Smooth muscle cell (in vitro differentiated cells): ENCODE results near the gene EVI5. TPM values are rescaled to one million over a fixed set of nuclear protein-coding genes. Genes with fewer than 3 reads are reported as not detected.

Experiments used
- DNase-seq: peaks from one replicate; lab custom pipeline; 2025; ENCODE audit not compliant: unreplicated experiment; lab: John Stamatoyannopoulos, UW
- H2AFZ ChIP-seq: fragments of 200-600 bp; sonication (generic); 2 replicates; pipeline ENCODE4 v1.6.0; 2016; ENCODE audit warnings: antibody characterized with exemption, low read depth, mild to moderate bottlenecking
- H3F3A ChIP-seq: fragments of 200-600 bp; sonication (generic); 2 replicates; pipeline ENCODE4 v1.6.0; 2017; ENCODE audit warnings: antibody characterized with exemption, low read depth
- H3K27ac ChIP-seq: fragments of 200-600 bp; sonication (generic); 2 replicates; pipeline ENCODE4 v1.5.1; 2016; ENCODE audit warnings: low read depth, mild to moderate bottlenecking
- H3K27me3 ChIP-seq: fragments of 200-600 bp; sonication (generic); 2 replicates; pipeline ENCODE4 v1.6.1; 2016; ENCODE audit warnings: low read depth, mild to moderate bottlenecking
- H3K36me3 ChIP-seq: fragments of 200-600 bp; sonication (generic); 2 replicates; pipeline ENCODE4 v1.5.1; 2016; ENCODE audit warnings: low read depth
- H3K4me1 ChIP-seq: fragments of 200-600 bp; sonication (generic); 2 replicates; pipeline ENCODE4 v1.5.1; 2016; ENCODE audit warnings: low read depth
- H3K4me2 ChIP-seq: fragments of 200-600 bp; sonication (generic); 2 replicates; pipeline ENCODE4 v1.6.0; 2016; ENCODE audit warnings: mild to moderate bottlenecking
- H3K4me3 ChIP-seq: fragments of 200-600 bp; sonication (generic); 2 replicates; pipeline ENCODE4 v1.5.1; 2016; ENCODE audit warnings: mild to moderate bottlenecking
- H3K79me2 ChIP-seq: fragments of 200-600 bp; sonication (generic); 2 replicates; pipeline ENCODE4 v1.6.0; 2016; ENCODE audit warnings: low read depth, mild to moderate bottlenecking
- H3K9ac ChIP-seq: fragments of 200-600 bp; sonication (generic); 2 replicates; pipeline ENCODE4 v1.6.0; 2016; ENCODE audit warnings: low read depth
- H3K9me3 ChIP-seq: fragments of 200-600 bp; sonication (generic); replicated peaks from 2 replicates; pipeline ENCODE4 v1.5.1; 2016; ENCODE audit warnings: low read depth
- H4K20me1 ChIP-seq: fragments of 200-600 bp; sonication (generic); 2 replicates; pipeline ENCODE4 v1.6.0; 2016; ENCODE audit warnings: low read depth
- WGBS: methylation state at CpG from one replicate; pipeline ENCODE4 v1.1.7; 2016; ENCODE audit warnings: low lambda C conversion rate; 5-methylcytosine and 5-hydroxymethylcytosine counted together
- polyA plus RNA-seq: library from polyadenylated mRNA; unstranded; fragments of >200 nt; fragmentation: Nextera tagmentation; extraction: Ambion mirVana; gene quantifications from 2 replicates; pipeline ENCODE4 v1.2.1, GENCODE V29; 2016
- total RNA-seq: library from RNA; depleted of rRNA; stranded (reverse); fragments of >200 nt; gene quantifications from 2 replicates; pipeline ENCODE4 v1.2.3, GENCODE V29; 2014
- TF ChIP-seq, protein P1 (sequence below): fragments of 200-600 bp; sonication (generic); IDR thresholded peaks from 2 replicates; pipeline ENCODE4 v1.5.1; 2017; ENCODE audit warnings: borderline replicate concordance, mild to moderate bottlenecking, antibody characterized with exemption; ENCODE audit not compliant: insufficient read depth, poor library complexity, severe bottlenecking

The EVI5 gene
- total and polyA plus RNA-seq, 2 experiments from 2014 or later = 35.4 to 47.6 TPM

DNA sequence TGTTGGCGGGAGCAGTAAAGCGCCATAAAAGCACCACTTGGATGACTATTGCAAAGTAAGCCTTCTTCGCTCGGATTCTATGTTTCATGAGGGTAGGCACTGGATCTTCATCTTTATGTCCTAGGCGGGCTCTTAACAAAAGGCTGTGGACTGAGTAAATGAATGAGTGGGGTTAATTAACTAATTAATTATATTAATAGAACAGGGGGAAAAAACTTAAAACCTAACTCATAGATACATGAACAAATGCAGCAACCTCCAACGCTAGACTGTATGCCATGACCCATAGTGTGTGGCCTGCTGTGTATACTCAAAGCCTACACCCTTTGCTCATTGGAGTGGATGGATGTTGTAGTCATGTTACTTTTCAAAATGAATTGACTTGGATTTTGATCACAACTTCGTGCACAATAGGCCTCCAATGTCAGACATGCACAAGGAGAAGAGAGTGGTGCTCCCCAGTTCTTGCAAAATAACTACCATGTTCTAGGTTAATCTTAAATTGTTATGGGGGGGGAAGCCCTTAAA is 297.8 kb downstream of the EVI5 start:
- peak overlapping the region; percentile 54 for H3K4me3 ChIP-seq
- no peak overlapping the region for H3K9ac ChIP-seq
- H3K4me1 ChIP-seq = peaks cover 41% of the 10 kb centered on the region
- H4K20me1 ChIP-seq = peaks cover 11% of the 10 kb centered on the region
- no peak overlapping the region for H2AFZ ChIP-seq
- 27% methylated on average over 7 of the region's 7 CpGs for WGBS
- no peaks in the 10 kb centered on the region for H3F3A ChIP-seq
- no peak for DNase-seq
- TF ChIP-seq, protein P1, sequence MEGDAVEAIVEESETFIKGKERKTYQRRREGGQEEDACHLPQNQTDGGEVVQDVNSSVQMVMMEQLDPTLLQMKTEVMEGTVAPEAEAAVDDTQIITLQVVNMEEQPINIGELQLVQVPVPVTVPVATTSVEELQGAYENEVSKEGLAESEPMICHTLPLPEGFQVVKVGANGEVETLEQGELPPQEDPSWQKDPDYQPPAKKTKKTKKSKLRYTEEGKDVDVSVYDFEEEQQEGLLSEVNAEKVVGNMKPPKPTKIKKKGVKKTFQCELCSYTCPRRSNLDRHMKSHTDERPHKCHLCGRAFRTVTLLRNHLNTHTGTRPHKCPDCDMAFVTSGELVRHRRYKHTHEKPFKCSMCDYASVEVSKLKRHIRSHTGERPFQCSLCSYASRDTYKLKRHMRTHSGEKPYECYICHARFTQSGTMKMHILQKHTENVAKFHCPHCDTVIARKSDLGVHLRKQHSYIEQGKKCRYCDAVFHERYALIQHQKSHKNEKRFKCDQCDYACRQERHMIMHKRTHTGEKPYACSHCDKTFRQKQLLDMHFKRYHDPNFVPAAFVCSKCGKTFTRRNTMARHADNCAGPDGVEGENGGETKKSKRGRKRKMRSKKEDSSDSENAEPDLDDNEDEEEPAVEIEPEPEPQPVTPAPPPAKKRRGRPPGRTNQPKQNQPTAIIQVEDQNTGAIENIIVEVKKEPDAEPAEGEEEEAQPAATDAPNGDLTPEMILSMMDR = no peak
- H3K36me3 ChIP-seq = no peaks in the 10 kb centered on the region
- no peaks in the 10 kb centered on the region for H3K9me3 ChIP-seq
- peaks cover 98% of the 10 kb centered on the region for H3K27me3 ChIP-seq
- peak overlapping the region; percentile 93 for H3K4me2 ChIP-seq
- H3K27ac ChIP-seq = no peak overlapping the region
- no peaks in the 10 kb centered on the region for H3K79me2 ChIP-seq

DNA sequence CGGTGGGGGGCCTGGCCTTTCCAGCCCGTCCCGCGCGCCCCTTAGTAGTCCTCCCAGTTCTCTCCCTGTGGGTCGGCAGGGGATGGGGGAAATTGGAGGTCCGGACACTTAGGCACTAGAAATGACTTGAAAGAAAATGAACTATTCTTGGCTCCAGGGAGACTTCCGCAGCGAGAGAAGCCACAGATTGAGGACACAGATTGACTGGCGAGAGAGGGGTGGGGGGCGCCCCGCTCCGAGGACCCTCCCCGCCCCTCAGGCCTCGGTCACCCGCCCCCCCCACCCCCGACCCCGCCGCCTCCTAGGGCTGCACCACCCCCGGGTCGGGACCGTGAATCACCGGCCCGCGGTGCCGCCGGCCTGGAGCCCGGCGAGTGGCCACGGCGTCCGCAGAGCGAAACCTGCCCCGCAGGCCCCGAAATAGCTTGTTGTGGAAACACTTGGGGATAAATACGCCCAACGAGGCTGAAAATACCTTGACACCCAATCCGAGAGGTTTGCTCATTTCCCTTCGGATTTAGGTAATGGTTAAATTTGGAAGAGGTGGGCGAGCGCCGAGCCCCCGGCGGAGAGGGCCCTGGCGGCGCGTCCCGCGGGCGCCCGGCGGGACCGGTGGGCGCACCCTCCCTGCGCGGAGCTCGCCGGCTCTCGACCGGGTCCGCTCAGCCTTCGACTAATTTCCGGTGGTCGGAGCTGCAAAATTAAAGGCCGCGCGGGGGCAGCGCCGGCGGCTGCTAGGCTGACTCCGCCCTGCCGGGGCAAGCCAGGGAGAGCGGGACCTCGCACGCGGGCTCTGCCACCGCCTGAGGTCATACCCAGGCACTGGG is 298.4 kb downstream of the EVI5 start, which contains the start of gene GFI1:
GFI1 (minus strand) TSS at position 675 of the 827 bp plus-strand sequence. CDS start 3,438 bp downstream, outside the sequence.
- 1% methylated on average over 75 of the region's 77 CpGs for WGBS
- Histone ChIP-seq H4K20me1 (peaks cover 11% of the 10 kb centered on the region), H3K9me3 (no peaks in the 10 kb centered on the region), H3K36me3 (no peaks in the 10 kb centered on the region), H3K4me3 (peak within 1 kb of the TSS; percentile 54), H3K4me2 (peak within 1 kb of the TSS; percentile 93), H3K9ac (no peak within 1 kb of the TSS), H3K27me3 (peaks cover 98% of the 10 kb centered on the region), H3K79me2 (no peaks in the 10 kb centered on the region), H3F3A (no peaks in the 10 kb centered on the region), H3K4me1 (peaks cover 44% of the 10 kb centered on the region), H2AFZ (no peak within 1 kb of the TSS), H3K27ac (no peak within 1 kb of the TSS)
- DNase-seq = no peak
- TF ChIP-seq, protein P1 = no peak

DNA sequence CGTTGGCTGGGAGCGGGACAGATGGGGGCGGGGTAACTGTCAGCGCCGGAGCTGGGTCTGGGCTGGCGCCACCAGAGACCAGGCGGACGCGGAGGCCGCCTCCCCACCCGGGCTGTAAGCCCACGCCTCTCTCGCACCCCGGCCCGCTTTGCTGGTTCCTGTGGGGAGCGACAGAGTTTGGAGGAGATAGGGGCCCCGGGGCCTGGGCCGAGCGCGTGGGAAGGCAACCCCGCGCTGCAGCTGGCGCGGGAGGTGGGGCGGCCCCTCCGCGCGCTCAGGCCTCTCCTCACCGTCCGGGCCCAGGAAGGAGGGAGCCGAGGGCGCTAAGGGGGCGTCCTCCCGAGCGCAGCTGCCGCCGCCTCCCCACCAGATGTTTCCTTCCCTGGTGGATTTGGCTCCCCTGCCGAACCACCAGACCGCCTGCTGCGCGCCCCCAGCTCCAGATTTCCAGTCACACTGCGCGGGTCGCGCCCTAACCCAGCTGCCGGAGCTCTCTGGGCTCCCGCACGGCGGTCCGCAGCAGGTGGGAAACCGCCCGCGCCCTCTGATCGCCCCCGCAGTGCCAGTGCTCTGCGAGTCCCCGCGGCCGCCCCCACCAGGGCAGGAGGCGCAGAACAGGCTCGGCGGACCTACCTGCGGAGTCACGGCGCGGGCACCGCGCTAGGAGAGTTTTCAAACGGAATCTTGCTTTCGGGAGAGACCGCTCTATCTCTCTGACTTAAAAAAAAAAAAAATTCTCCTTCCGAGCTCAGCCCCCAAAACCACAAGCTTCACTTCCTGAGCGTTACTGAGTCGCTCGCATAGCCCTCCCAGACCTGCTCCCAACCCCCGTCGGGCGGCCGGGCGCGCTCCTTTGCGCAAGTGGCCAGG is 299.3 kb downstream of the EVI5 start:
- no peaks in the 10 kb centered on the region for H3F3A ChIP-seq
- no peak overlapping the region for H3K9ac ChIP-seq
- H3K27me3 ChIP-seq = peaks cover 99% of the 10 kb centered on the region
- no peaks in the 10 kb centered on the region for H3K36me3 ChIP-seq
- H3K79me2 ChIP-seq = no peaks in the 10 kb centered on the region
- no peak overlapping the region for H3K27ac ChIP-seq
- H3K9me3 ChIP-seq = no peaks in the 10 kb centered on the region
- no peak for DNase-seq
- peaks cover 46% of the 10 kb centered on the region for H3K4me1 ChIP-seq
- TF ChIP-seq, protein P1 = peak; percentile 16
- H3K4me3 ChIP-seq = peak overlapping the region; percentile 54
- peaks cover 11% of the 10 kb centered on the region for H4K20me1 ChIP-seq
- WGBS = 2% methylated on average over 62 of the region's 82 CpGs
- H2AFZ ChIP-seq = no peak overlapping the region
- H3K4me2 ChIP-seq = peak overlapping the region; percentile 93
